ENCODE results near the gene TYW1B.
"Not testable (repeated sequence)": the region's sequence is repeated elsewhere in the genome, so short reads cannot be mapped to it uniquely, and the experiment has no call there.

Gene TYW1B, protein sequence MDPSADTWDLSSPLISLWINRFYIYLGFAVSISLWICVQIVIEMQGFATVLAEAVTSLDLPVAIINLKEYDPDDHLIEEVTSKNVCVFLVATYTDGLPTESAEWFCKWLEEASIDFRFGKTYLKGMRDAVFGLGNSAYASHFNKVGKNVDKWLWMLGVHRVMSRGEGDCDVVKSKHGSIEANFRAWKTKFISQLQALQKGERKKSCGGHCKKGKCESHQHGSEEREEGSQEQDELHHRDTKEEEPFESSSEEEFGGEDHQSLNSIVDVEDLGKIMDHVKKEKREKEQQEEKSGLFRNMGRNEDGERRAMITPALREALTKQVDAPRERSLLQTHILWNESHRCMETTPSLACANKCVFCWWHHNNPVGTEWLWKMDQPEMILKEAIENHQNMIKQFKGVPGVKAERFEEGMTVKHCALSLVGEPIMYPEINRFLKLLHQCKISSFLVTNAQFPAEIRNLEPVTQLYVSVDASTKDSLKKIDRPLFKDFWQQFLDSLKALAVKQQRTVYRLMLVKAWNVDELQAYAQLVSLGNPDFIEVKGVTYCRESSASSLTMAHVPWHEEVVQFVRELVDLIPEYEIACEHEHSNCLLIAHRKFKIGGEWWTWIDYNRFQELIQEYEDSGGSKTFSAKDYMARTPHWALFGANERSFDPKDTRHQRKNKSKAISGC

DNA sequence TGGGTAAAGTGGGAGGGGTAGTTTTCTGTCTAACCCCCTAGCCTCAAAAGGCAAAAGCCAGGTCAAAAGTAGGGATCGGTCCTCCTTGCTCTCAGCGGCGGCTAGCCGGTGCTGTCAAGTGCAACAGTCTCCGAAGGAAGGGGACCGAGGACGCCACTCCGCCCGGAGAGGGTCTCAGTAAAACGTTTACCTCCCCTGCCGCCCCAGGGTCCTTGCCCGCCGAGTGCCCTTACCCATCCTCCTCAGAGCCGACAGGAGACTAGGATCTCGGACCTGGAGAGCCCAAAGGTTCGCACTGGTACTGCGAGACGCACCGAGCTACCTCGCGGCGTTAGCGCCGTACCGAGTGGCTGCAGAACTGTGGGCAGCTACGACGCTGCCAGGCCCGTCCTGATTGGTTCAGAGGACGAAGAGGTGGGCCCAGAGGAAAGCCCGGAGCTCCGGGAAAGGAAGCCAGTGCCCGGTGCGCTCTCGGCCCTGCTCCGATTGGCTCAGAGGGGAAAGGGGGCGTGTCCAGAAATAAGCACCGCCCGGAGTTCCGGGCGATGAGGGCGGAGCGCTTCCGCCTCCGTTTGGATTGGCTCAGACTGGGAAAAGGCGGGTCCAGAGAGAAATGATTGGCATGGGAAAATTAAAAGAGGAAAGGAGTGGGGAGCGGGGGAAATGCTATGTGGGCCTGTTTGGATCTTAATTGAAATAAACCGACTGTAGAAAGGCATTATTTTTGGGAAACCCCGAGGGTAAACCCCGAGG, at the start of gene TYW1B:
TYW1B (minus strand) TSS at position 362 of the 753 bp plus-strand sequence; CDS start at position 237, 125 bp downstream.
- DNase-seq (ENCODE audit: low spot score) = peak; percentile 98

DNA sequence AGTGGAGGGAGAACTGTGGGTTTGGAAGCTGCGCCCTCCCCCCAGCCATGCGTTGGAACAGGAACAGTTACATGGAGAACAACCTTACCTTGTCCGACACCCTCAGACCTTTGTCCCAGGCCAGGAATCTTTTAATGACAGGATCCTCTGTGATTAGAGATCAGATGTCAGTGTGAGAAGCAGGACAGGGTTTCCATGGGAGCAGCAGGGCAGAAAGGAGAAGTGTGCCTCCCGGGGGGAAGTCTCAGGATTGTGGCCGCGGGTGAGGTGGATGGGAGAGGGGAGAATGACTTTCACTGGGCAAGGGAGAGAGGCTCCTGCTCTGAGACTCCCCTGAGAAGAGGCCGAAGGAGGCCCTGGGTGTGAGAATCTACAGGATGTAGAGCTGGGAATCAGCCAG, 39.6 kb upstream of the TYW1B start:
- not testable (repeated sequence) for DNase-seq (ENCODE audit: low spot score)

DNA sequence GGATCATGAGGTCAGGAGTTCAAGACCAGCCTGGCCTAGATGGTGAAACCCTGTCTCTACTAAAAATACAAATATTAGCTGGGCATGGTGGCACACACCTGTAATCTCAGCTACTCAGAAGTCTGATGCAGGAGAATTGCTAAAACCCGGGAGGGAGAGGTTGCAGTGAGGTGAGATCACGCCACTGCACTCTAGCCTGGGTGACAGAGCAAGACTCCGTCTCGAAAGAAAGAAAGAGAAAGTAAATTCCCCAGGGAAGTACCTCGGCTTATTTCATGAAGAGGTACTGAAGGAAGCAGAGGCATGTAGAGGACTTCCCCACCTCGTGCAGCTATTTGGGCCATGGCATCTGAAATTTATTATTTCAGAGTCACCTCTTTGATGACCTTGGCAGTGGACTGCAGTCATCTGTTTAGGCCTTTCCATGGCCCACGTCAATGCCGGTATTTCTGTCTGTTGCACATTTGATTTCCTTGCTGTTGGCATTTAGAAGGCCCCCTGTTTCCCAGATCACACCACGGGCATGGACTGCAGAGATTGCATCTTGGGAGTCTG, 30.9 kb upstream of the TYW1B start:
- DNase-seq (ENCODE audit: low spot score) = not testable (repeated sequence)

DNA sequence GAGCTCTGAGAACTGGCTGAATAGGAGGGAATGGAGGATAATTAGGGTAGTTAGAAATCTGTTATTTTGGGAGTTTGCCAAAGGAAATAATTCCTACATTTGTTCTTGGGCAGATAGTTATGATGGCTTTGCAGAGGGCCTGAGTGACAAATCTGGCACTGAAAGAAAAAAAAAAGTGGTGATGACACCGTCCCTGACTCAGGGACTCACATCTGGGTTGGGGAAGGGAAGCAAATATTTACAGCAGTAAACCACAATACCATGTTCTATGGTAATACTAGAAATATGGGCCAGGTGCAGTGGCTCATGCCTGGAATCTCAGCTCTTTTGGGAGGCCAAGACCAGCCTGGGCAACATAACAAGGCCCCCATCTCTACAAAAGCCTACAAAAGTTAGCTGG, 29.9 kb upstream of the TYW1B start:
- not testable (repeated sequence) for DNase-seq (ENCODE audit: low spot score)

DNA sequence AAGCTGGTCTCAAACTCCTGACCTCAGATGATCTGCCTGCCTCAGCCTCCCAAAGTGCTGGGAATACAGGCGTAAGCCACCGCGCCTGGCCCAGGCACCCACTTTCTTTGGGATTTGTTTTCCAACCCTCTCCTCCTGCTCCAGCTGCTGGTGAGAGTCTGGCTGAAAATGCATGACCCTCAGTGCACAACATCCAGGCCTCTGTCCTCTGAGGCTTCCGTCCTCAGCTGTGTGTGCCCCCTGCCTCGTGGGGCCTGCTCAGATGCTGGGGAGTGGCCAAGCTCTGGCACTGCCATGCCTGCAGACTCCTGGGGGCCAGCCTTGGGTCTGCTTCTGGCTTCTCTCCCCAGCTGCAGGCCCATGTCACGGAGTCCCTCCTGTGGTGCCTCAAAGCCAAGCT, 27.3 kb upstream of the TYW1B start:
- not testable (repeated sequence) for DNase-seq (ENCODE audit: low spot score)

DNA sequence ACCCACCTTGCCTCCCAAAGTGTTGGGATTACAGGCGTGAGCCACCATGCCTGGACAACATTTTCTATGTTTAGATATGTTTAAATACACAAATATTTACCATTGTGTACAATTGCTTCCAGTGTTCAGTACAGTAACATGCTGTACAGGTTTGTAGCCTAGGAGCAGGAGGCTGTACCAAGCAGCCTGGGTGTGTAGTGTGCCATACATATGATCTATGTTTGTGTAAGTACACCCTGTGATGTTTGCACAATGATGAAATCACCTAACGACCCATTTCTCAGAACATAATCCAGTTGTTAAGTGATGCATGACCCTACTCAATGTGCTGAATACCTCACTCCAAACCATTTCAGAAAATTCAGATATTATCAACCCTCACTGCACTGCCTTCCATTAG, 24.9 kb upstream of the TYW1B start:
- not testable (repeated sequence) for DNase-seq (ENCODE audit: low spot score)

DNA sequence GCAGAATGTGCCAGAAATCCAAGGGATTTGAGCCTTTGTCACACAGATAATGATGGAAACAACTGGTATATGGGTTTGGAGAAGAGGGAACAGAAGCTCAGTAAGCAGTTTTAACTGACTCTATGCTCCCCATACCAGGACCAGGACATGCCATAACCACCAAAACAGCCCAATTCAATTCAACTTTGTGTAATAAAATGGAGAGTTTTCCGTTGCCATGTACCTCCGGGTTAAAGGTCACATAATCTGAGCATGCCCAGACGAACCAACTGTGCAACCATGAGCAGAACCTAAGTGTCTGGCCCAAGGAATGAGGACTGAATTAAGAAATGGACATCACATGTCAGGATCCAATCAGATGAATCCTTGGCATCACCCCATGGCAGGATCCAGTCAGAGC, 22.7 kb upstream of the TYW1B start:
- DNase-seq (ENCODE audit: low spot score) = not testable (repeated sequence)

DNA sequence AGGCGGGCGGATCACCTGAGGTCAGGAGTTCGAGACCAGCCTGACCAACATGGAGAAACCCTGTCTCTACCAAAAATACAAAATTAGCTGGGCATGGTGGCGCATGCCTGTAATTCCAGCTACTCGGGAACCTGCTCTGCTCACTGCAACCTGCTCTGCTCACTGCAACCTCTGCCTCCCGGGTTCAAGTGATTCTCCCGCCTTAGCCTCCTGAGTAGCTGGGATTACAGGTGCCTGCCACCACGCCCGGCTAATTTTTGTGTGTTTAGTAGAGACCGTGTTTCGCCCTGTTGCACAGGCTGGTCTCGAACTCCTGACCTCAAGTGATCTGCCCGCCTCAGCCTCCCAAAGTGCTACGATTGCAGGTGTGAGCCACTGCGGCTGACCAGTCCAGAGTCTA, 16.1 kb upstream of the TYW1B start:
- DNase-seq (ENCODE audit: low spot score) = not testable (repeated sequence)

DNA sequence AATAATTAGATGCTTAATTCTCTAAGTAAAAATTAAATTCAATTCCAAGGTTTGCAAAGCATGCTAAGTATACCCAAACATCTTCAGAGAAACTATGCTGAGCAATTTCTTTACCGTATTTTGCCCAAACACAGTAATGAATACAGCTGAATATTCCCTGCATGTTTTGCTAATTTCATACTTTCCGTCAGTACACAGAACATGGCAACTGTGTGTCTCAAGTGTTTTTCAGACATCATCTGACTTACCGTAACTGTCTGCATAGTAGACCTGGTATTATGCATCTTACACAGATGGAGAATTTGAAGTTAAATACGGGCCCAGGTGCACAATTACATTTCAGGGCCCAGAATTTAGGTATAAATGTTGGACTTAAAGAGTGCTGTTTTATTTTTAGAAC, 15.2 kb upstream of the TYW1B start:
- not testable (repeated sequence) for DNase-seq (ENCODE audit: low spot score)

DNA sequence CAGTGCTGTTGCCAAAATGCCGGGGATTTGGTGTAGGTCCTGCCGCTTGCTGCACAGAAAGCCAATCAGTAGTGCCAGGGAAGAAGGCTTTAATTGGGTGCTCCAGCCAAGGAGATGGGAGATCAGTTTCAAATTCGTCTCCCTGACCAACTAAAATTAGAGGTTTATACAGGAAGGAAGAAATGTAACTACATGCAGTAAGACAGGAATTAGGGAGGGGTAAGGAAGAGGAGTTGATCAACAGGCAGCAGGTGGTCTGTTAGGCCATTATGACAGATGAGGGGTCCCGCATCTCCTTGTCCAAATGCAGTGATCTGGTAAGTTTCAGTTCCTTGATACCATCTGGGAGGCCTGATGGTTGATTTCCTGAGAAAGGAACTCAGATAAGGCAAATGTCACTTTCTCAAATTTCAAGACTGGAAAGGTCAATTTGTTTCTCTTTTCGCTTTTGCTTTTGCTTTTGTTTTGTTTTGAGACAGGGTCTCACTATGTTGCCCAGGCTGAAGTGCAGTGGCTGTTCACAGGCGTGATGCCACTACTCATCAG, 13.0 kb upstream of the TYW1B start:
- not testable (repeated sequence) for DNase-seq (ENCODE audit: low spot score)

DNA sequence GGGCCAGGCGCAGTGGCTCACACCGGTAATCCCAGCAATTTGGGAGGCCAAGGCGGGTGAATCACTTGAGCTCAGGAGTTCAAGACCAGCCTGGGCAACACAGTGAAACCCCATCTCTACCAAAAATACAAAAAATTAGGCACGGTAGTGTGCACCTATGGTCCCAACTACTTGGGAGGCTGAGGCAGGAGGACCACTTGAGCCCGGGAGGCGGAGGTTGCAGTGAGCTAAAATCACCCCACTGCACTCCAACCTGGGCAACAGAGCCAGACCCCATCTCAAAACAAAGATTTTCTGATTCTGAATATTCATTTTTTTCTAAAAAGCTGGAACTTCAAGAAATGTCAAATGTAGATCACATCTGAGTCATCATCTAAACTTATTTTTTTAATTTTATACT, 10.3 kb upstream of the TYW1B start:
- not testable (repeated sequence) for DNase-seq (ENCODE audit: low spot score)

DNA sequence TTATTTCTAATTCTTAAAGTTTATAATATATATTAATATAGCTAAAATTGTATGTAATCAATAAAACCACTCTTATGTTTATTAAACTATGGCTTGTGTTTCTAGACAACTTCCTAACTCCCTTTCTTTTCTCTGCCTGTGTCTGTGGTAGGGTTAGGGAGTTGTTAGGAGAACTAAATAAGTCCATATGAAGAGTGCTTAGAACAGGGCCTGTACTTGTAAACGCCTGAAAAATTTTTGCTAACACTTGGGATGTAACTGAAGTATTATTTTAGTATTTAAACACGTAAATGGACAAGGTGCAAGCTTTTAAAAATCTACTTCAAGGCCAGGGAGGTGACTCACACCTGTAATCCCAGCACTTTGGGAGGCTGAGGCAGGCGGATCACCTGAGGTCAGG, 9.3 kb upstream of the TYW1B start:
- not testable (repeated sequence) for DNase-seq (ENCODE audit: low spot score)

DNA sequence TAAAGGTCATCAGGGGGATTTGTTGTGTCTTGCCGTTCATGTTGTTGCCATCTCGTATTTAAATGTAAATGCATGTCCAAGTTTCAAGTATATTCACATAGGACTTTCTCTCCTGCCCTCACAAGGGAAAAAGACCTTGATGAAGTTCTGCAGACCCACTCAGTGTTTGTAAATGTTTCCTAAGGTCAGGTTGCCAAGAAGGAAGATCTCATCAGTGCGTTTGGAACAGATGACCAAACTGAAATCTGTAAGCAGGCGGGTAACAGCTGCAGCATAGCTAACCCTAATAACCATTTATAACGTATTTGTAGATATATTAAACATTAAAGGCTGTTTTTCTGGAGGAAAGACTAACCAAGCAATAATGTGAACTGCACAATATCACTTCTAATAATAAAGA, 2.6 kb upstream of the TYW1B start:
- not testable (repeated sequence) for DNase-seq (ENCODE audit: low spot score)

DNA sequence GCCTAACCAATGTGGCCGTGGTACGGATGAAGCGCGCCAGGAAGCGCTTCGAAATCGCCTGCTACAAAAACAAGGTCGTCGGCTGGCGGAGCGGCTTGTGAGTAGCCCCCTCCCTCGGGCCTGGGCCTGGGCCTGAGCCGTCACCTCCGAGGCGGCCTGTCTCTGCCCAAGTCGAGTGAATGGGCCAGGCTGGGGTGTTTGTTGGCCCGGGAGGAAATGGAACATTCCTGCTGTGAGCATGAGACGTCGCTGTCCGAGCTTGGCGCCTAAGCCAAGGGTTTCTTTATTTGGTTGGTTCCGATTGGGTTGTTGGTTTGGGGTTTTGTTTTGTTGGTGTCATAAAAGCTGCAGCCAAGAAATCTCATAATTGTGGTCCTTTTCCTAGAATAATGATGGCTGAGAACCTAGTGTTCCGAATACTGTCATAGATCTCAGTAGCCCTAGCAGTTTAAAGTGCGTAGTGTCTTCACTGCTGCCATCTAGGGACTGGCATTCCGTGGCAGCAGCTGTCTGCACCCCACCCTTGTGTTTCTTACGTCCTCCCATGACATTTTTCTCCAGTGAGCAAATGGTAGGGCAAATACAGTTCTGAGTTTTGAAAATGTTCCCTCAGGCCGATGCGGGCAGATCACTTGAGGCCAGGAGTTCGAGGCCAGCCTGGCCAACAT, 1.8 kb upstream of the TYW1B start:
- DNase-seq (ENCODE audit: low spot score) = peak; percentile 54

DNA sequence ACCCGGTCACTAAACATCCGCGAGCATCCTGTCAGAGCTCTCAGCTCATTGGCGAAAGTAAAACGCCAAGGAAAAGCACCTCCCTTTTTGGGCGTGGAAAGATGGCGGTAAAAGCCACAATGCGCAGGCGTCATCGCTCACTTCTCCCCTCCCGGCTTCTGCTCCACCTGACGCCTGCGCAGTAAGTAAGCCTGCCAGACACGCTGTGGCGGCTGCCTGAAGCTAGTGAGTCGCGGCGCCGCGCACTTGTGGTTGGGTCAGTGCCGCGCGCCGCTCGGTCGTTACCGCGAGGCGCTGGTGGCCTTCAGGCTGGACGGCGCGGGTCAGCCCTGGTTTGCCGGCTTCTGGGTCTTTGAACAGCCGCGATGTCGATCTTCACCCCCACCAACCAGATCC, 1.3 kb upstream of the TYW1B start:
- peak; percentile 96 for DNase-seq (ENCODE audit: low spot score)

DNA sequence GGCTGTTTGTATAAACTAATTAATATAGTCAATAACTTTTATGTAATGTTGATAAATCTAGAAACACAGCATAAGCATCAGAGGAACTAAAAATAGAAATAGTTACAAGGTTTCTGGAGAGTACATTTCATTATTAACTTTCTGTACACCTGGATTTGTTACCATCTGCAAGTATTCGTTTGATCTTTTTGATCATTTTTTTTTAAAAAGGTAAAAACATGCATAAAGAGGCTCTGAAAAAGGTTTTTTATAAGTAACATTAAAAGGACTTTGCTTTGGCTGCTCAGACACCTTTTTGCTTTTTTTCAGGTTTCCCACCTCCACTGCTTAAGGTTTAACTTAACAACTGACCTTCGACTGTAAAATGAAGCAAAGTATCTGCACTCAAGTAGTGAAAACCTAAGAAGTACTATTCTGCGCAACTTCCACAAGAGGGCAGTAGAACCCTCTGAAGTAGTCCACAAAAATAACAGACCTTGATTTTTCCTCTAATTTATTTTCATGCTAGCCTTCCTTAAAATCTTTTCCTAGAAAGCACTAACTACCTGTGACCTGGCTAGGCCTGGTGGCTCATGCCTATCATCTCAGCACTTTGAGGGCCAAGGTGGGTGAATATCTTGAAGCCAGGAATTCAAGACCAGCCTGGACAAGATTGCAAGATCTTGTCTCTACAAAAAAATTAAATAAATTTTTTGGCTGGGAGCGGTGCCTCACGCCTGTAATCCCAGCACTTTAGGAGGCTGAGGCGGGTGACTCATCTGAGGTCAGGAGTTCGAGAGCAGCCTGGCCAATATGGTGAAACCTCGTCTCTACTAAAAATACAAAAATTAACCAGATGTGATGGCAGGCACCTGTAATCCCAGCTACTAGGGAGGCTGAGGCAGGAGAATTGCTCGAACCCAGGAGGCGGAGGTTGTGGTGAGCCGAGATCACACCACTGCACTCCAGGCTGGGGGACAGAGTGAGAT, 4.0 kb downstream of the TYW1B start:
- DNase-seq (ENCODE audit: low spot score) = peak; percentile 9

DNA sequence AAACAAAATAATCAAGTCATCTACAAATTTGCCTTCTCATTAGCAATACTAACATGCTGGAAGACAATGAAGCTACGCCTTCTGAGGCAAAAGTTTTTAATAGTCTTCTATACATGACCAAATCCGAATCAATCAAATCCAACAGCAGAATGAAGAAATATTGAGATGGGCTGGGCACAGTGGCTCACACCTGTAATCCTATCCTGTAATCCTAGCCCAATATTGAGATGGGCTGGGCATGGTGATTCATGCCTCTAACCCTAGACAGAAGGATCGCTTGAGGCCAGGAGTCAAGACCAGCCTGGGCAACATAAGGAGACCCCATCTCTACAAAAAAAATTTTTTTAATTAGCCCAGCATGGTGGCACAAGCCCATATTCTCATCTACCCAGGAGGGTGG, 5.5 kb downstream of the TYW1B start:
- DNase-seq (ENCODE audit: low spot score) = not testable (repeated sequence)

DNA sequence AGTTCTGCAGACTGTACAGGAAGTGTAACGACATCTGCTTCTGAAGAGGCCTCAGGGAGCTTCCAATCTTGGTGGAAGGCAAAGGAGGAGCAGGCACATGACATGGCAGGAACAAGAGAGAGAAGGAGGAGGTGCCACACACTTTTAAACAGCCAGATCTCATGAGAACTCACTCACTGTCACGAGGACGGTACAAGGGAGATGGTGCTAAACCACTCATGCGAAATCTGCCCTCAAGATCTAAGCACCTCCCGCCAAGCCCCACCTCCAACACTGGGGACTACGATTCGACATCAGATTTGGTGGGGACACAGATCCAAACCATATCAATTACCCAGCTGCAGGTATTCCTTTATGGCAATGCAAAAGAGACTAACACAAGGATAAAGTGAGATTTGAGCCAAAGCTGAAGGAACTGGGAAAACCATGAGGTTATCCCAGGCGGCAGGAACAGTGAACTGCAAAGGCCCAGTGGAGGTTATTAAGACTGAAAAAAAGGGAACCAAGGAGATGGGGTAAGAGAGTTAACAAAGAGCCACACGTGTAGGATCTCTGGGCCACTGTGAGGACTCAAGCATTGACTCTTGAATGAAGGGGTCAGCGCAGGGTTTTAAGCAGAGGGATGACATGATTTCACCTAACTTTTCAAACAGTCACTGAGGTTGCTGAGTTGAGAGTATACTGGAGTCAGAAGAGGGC, 9.2 kb downstream of the TYW1B start:
- not testable (repeated sequence) for DNase-seq (ENCODE audit: low spot score)

DNA sequence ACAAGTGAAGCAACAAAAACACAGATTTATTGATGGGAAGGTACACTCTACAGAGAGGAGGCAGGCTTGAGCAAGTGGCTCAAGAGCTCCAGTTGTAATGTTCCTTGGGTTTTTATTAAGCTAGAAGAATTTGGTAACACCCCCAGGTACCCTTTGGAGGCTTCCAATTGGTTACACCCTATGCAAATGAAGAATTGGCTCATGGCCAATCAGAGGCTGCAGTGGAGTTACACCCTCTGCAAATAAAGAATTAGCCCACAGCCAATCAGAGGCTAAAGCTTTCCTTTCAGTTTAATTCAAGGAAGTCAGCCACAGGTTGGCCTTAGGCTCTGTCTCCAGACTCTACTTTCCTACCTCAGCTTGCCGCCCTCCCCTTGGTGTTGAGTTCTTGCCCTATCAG, 10.3 kb downstream of the TYW1B start:
- not testable (repeated sequence) for DNase-seq (ENCODE audit: low spot score)
